ENCODE data around the gene GANC.
"Not testable (repeated sequence)": the region's sequence is repeated elsewhere in the genome, so short reads cannot be mapped to it uniquely, and the experiment has no call there.

The GANC gene

DNA sequence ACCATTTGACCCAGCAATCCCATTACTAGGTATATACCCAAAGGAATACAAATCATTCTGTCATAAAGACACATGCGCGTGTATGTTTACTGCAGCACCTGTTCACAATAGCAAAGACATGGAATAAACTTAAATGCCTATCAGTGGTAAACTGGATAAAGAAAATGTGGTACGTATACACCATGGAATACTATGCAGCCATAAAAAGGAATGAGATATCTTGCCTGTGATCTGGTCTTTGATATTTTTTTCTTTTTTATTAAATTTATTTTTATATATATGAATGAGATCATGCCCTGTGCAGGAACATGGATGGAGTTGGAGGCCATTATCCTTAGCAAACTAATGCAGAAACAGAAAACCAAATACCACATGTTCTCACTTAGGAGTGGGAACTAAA, 64.1 kb downstream of the GANC start:
- not testable (repeated sequence) for H3K9me3 ChIP-seq (ENCODE audit: insufficient read depth, low read depth, low read length); H4K20me1 ChIP-seq (ENCODE audit: insufficient read depth, low read length, poor library complexity, severe bottlenecking); H3K4me3 ChIP-seq (ENCODE audit: low read length, poor library complexity, severe bottlenecking); H2AFZ ChIP-seq (ENCODE audit: low read length); H3F3A ChIP-seq (ENCODE audit: low read depth); H3K4me2 ChIP-seq (ENCODE audit: low read depth, low read length, poor library complexity, severe bottlenecking); H3K9me2 ChIP-seq (replicated peaks; ENCODE audit: low read depth, low read length); H3K36me3 ChIP-seq (ENCODE audit: insufficient read depth, low read length); H3K27me3 ChIP-seq (ENCODE audit: insufficient read depth, low read length, poor library complexity, severe bottlenecking); H3K9ac ChIP-seq (ENCODE audit: low read depth, low read length, poor library complexity, severe bottlenecking); H3K79me2 ChIP-seq (ENCODE audit: insufficient read depth, low read length); H3K4me1 ChIP-seq (ENCODE audit: insufficient read depth, low read length, poor library complexity, severe bottlenecking)

DNA sequence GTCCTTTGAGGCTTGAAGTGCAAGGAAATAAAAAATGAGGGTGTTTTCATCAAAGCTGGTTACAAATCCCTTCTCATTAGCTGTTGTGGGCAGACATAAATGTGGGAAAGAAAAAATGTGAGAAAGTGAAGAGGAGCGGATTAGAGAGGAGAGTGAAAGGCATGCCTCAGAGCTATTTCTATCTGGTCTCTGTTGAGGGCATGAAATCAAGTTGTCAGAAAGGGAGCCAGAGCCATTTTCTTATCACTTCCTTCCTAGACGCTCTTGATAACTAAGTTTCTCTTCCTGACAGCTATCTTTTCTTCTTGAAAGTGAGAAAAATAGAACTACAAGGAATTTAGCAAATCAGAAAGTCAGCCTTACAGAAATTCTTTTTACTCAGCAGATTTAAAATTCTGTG, 65.5 kb downstream of the GANC start:
- Histone ChIP-seq H3K4me2 (ENCODE audit: low read depth, low read length, poor library complexity, severe bottlenecking) (no peak overlapping the region), H3K9ac (ENCODE audit: low read depth, low read length, poor library complexity, severe bottlenecking) (no peak overlapping the region), H3K9me3 (ENCODE audit: insufficient read depth, low read depth, low read length) (no peaks in the 10 kb centered on the region), H4K20me1 (ENCODE audit: insufficient read depth, low read length, poor library complexity, severe bottlenecking) (no peaks in the 10 kb centered on the region), H3K27me3 (ENCODE audit: insufficient read depth, low read length, poor library complexity, severe bottlenecking) (no peaks in the 10 kb centered on the region), H3K79me2 (ENCODE audit: insufficient read depth, low read length) (no peaks in the 10 kb centered on the region), H3K4me3 (ENCODE audit: low read length, poor library complexity, severe bottlenecking) (no peak overlapping the region), H3F3A (ENCODE audit: low read depth) (no peaks in the 10 kb centered on the region), H2AFZ (ENCODE audit: low read length) (no peak overlapping the region; the same call in 1 of the 2 replicates), H3K36me3 (ENCODE audit: insufficient read depth, low read length) (no peaks in the 10 kb centered on the region), H3K9me2 (replicated peaks; ENCODE audit: low read depth, low read length) (no peaks in the 10 kb centered on the region), H3K4me1 (ENCODE audit: insufficient read depth, low read length, poor library complexity, severe bottlenecking) (peaks cover 8% of the 10 kb centered on the region)
- TF ChIP-seq EZH2phosphoT487 (IDR thresholded peaks at IDR 0.05; ENCODE audit: borderline replicate concordance) (no peak), CTCF (conservative IDR thresholded peaks at IDR 0.05; ENCODE audit: low read length) (no peak)

DNA sequence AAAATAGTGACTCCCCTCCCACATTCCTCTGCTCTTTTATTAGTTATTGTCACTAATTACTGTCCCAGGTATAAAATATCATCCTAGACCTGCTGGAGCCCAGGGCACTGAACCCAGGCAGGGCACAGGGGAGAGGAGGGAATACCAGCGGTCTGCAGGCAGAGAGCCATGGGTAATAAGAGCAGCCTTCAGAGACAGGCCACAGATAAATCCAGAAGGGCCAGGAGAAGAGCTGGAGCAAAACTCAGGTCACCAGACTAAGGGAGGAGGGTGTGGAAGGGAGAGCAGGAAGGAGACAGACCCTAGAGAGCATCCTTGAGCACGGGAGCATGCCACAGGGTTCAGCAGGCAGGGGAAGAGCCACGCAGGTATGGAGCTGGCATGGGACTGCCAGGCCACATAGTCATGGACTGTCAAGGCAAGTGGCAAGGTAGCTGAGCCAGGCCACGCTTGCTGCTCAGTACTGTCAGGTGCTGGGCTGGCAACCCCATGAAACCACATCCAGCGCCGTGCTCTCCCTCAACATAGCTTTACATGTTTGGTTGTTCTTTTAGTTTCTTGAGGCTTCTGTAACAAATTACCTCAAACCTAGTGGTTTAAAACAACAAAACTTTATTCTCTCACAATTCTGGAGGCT, 70.7 kb downstream of the GANC start:
- Histone ChIP-seq H2AFZ (ENCODE audit: low read length) (no peak overlapping the region), H3K9me3 (ENCODE audit: insufficient read depth, low read depth, low read length) (no peaks in the 10 kb centered on the region)

More for the DNA sequence above, 70.7 kb downstream of the GANC start:
- no peak overlapping the region for H3K4me3 ChIP-seq (ENCODE audit: low read length, poor library complexity, severe bottlenecking)
- H4K20me1 ChIP-seq (ENCODE audit: insufficient read depth, low read length, poor library complexity, severe bottlenecking): no peaks in the 10 kb centered on the region
- H3K4me2 ChIP-seq (ENCODE audit: low read depth, low read length, poor library complexity, severe bottlenecking): no peak overlapping the region
- no peak overlapping the region for H3K9ac ChIP-seq (ENCODE audit: low read depth, low read length, poor library complexity, severe bottlenecking)
- no peaks in the 10 kb centered on the region for H3K9me2 ChIP-seq (replicated peaks; ENCODE audit: low read depth, low read length)
- no peaks in the 10 kb centered on the region for H3F3A ChIP-seq (ENCODE audit: low read depth)
- H3K79me2 ChIP-seq (ENCODE audit: insufficient read depth, low read length): no peaks in the 10 kb centered on the region
- TF ChIP-seq CTCF (conservative IDR thresholded peaks at IDR 0.05; ENCODE audit: low read length) (no peak), EZH2phosphoT487 (IDR thresholded peaks at IDR 0.05; ENCODE audit: borderline replicate concordance) (no peak)
- H3K4me1 ChIP-seq (ENCODE audit: insufficient read depth, low read length, poor library complexity, severe bottlenecking): peaks cover 5% of the 10 kb centered on the region
- no peaks in the 10 kb centered on the region for H3K27me3 ChIP-seq (ENCODE audit: insufficient read depth, low read length, poor library complexity, severe bottlenecking)
- no peaks in the 10 kb centered on the region for H3K36me3 ChIP-seq (ENCODE audit: insufficient read depth, low read length)
